NCI-H2196 treated with DMSO at 0.1 percent for 48 hours (cell line): Measurements from ENCODE around the gene TEX11.

Experiments
- DNase-seq: peaks from one replicate; lab custom pipeline; 2025; ENCODE audit not compliant: unreplicated experiment; lab: John Stamatoyannopoulos, UW

The TEX11 gene

DNA sequence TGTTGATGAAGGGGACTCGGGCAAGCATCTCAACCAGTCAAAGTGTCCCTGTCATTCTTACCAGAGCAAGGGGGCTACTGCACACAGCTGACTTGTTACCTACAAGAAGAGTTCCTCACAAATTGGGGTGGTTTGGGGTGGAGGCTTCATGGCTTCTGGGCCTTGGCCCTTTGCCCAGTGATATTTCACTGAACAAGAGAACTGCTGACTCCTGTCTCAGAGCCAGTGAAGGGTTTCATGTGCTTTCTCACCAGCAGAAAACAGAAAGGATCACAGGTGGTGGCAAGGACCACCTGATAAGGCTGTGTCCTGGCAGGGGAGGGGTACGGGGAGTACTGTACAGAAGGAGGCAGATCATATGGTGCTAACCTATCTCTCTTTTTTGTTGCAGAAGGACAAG is 410.4 kb downstream of the TEX11 start:
- DNase-seq: no peak

DNA sequence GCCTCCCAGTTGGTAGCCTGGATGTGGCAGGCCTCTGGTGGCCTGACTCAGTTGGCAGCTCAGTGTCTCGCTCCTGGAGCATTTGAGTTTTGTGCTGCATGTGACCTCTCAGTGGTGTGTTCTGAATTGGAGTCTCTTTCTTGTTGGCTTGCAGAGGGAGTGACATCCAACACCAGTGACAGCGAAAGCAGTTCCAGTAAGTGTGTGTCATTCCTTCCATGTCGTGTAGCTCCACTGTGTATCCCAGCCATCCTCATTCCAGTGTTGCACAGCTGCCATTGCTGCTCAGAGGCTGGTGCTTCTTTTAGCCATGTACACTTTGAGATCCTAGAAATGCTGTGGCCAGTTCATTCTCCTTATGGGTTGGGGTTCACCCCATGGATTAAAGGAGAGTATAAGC is 411.5 kb downstream of the TEX11 start:
- no peak for DNase-seq

DNA sequence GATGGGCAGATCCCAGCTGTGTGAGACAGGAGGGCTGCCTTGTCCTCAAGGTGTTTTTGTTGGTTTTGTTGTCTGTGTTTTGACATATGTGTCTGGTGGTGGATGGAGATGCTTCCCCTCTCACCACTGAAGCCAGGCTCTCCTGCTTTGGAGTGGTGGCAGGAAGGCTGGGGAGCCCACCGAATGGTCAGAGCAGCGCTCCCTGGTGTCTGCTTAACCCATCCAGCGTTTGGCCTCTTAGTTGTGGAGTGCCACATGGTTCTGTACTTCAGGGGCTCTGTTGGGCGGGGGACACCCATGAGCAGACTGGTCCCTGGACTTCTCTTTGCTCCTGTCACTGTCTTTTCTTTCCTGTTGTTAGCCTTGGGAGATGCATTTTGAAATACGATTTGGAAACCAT is 412.0 kb downstream of the TEX11 start:
- DNase-seq: no peak

DNA sequence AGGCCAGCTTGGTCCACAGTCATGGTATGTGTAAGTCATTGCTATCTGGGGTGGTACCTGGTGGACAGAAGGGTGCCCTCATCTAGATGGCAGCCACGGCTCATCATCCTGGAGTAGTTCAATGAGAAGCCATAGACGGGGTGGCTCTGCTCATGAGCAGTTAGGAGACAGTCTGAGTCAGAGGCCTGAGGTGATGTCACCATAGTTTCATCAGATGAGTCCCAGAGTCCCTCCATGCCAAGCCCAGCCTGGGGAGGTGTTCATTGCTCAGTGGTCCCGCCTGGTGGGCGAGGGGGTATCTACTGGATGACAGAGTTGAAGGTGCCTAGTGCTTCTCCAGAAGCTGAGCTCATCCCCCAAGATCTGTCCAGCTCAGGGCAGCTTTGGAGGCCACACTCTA is 414.1 kb downstream of the TEX11 start:
- DNase-seq: no peak

DNA sequence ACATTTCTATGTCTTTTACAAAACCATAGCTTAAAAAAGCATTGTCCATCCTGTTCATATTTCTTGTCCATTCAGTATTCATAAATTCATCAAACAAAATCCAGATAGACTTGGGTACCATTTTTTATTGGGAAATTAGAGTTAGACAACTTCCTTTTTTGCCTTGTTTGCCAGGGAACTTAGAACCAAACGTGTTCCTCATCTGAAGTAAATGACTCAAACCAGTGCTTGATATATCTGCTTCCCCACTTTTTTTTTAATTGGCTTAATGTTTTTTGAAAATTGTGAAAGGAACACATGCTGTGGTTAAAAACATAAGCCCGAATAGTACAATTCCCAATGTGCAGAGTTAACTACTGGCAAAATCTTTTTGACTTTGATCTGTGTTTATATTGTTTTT is 419.7 kb downstream of the TEX11 start:
- DNase-seq: no peak

DNA sequence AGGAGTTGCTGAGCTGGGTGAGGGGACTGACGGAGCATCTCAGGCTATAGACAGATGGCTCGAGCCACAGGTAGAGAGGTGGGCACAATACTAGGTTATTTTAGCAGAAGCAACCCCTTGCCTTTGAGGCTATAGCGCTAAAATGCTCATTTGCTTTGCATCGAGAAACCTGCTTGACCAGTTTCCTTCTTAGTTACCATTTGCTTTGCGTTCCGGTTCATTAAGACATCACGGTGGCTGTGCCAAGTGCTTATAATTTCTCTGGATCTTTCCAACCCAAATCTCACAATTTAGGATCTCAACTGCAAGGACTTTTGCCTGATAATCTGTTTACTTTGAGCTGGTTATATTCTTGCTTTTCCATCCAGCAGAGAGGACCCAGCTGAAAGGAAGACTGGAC is 423.0 kb downstream of the TEX11 start:
- no peak for DNase-seq

DNA sequence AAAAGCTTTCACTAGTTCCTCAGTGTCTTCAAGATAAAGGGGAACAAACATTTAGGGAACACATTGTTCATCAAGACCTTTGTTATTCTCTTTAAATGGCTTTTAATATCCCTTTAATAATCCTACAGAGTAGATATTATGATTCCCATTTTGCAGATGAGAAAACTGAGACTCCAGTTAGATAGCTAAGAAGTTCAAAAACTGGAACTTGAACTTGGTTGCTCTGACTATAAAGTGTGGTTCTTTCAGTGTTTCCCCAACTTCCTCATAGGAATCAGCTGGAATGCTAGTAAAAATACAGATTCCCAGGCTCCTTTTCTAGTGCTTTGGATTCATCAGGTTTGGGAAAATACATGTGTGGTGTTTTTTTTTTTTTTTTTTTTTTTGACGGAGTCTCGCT is 426.2 kb downstream of the TEX11 start:
- no peak for DNase-seq

DNA sequence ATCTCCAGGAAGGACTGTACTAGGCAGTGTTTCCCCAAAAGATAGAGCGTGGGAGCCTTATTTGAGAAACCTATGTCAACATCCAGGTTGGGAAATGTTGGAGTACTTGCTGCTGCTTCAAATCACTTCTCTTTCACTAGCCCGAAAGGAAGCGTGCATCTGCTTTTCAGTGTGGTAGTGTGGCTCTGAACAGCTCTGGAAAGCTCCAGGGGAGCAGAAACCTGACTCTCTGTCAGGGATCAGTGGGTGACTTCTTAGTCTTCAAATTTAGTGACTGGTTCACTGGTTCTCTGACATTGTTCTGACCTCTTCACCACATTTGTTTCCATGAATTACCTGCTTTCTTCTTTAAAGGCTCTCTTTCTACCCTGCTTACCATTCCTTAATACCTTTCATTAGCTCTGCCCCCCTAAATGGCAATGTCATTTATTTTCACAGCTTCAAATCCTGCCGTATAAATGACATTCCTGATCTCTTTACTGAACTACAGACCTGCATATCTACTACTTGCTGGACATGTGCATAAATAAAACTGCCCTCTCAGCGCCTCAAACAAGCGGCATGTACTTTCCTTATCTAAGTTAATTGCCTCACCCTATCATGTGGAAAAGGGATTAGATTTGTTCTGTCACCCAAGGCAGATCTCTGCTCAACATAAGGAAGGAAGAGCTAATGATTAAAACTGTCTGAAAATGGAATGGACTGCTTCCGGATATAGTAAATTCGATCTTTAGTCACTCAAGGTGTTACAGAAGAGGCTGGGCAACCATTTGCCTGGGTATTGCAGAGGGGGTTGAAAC is 426.8 kb downstream of the TEX11 start:
- no peak for DNase-seq

DNA sequence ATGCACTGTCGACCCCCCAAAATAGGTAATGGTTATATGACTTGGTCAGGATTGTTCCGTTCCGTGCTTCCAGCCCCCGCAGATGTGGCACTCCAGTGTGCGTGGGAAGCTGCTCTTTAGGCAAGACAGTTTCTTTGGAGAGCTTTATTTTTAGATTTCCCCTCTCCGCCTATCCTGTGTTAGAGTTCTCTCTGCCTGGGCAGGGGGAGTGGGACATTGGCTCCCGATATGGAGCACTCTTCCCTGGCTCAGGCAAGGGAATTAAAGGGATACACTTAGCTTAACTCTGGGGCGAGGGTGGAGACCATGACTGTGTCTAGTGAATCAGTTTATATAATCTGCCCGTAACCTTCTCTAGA is 427.9 kb downstream of the TEX11 start:
- no peak for DNase-seq

DNA sequence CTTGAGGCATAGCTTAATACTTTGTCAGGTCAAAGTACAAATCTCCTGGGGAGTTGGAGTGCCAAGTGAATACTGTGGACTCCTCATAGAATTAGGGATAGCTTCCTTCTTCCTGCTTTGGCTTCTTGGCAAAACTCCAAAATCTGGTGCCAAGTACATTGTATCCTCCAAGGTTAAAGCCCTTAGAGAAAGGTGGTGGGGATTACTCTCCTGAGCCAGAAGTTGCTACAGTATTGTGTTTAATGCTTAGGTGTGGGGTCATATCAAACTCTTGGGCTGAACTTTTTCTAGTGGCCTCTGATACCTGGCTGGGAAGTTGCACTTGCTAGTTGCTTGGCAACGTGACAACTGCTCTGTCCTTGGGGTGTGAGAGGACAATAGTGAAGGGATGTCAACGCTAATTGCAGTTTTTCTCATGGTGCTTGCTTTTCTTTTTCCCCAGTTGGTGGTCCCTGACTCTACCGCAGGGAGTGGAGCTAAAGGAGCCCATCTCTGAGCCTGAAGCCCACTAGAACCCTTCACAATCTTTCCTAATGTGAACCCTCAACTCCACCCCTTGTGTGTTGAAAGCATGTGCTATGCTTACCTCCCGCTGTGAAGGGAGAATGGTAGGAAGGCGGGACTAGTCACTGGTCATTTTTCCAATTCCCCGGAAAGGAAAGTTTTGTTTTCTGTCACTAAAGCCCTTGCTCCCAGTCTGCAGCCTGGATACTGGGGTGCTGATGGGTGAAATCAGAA is 428.4 kb downstream of the TEX11 start:
- DNase-seq: no peak

DNA sequence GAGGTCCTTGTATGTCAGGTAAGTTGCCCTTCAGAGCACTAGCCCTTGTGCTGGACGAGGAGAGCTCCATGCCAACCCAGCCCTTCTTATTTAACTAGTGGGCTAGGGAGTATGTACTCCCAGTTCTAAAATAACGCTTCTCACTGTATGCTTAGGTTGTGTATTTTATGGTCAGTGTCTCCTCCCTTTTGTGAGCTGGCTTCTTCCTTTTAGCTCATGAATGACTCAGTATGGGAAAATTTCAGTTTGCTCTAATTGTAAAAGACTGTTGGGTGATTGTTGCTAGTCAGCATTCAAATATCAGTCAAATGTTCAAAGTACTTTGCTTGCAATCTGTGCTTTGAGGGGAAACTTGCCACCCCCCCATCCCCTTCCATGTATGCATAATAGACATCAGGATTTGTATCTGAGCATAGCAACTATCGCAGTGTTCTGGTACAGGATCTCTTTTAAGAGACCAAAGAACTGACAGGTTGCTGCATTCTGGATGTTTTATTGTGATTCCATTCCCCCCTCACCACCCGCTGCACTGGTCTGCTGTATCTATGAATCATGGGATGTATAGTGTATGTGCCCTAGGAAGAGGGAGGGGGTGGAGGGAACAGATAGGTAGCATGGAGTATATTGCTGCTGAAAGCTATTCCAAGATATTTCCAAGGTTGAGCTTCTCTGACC is 429.1 kb downstream of the TEX11 start:
- no peak for DNase-seq
